Spleen (tissue), 11 donors: ENCODE measurements around the gene MYL2. TPM values are rescaled to one million over a fixed set of nuclear protein-coding genes. Genes with fewer than 3 reads are reported as not detected.

ENCODE experiments used
- DNase-seq: peaks from one replicate; pipeline ENCODE4 v3.0.0-alpha.2; 2020
- H3K27ac ChIP-seq, 8 donors: fragments of 200-600 bp; sonication (generic) in 7 of 8; 1 replicate in 4 of 8; 2 replicates in 4 of 8; pipeline versions ENCODE4 v1.5.0 to v1.8.0; 2016 to 2021; ENCODE audit warnings: inconsistent platforms in 4 of 8, mild to moderate bottlenecking in 4 of 8, moderate library complexity in 1 of 8
- H3K27me3 ChIP-seq, 7 donors: fragments of 200-600 bp; sonication (generic) in 6 of 7; replicated peaks in 1 of 7; 1 replicate in 4 of 7; 2 replicates in 3 of 7; pipeline versions ENCODE4 v1.5.0 to v1.8.0; 2016 to 2021; ENCODE audit warnings: inconsistent platforms in 3 of 7, mild to moderate bottlenecking in 1 of 7
- H3K36me3 ChIP-seq, 6 donors: fragments of 200-600 bp; sonication (generic) in 5 of 6; 1 replicate in 4 of 6; 2 replicates in 2 of 6; pipeline versions ENCODE4 v1.5.0 to v1.8.0; 2016 to 2021; ENCODE audit warnings: inconsistent platforms in 2 of 6
- H3K4me1 ChIP-seq, 6 donors: fragments of 200-600 bp; sonication (generic) in 5 of 6; 1 replicate in 3 of 6; 2 replicates in 3 of 6; pipeline versions ENCODE4 v1.5.0 to v1.8.0; 2016 to 2021; ENCODE audit warnings: inconsistent platforms in 3 of 6
- H3K4me3 ChIP-seq, 8 donors: fragments of 200-600 bp; sonication (generic) in 7 of 8; 1 replicate in 4 of 8; 2 replicates in 4 of 8; pipeline versions ENCODE4 v1.5.0 to v1.8.0; 2016 to 2021; ENCODE audit warnings: inconsistent platforms in 4 of 8, mild to moderate bottlenecking in 4 of 8, moderate library complexity in 2 of 8
- H3K9me3 ChIP-seq, 8 donors: fragments of 200-600 bp; sonication (generic) in 7 of 8; 1 replicate in 4 of 8; 2 replicates in 4 of 8; pipeline versions ENCODE4 v1.5.0 to v1.8.0; 2016 to 2021; ENCODE audit warnings: inconsistent platforms in 4 of 8
- POLR2A ChIP-seq, 3 donors: fragments of 450-650 bp; IDR thresholded peaks; one replicate each; pipeline ENCODE4 v1.5.1; 2017; ENCODE audit warnings: antibody characterized with exemption in 3 of 3, mild to moderate bottlenecking in 1 of 3
- POLR2AphosphoS5 ChIP-seq, 3 donors: sonication (generic); formaldehyde crosslinking; IDR thresholded peaks; one replicate each; pipeline ENCODE4 v1.5.1; 2017; ENCODE audit warnings: antibody characterized with exemption in 3 of 3
- WGBS, 5 donors: extraction: QIAGEN DNeasy Blood & Tissue Kit in 3 of 5; methylation state at CpG; one replicate each; pipeline versions ENCODE4 v1.1.5 to v1.1.7; 2013 to 2018; 5-methylcytosine and 5-hydroxymethylcytosine counted together
- intact Hi-C: fragments of 100-400 bp; cut with DNase I; formaldehyde crosslinking; loops from one replicate; pipeline ENCODE4 v1.15.0; 2023; ENCODE audit warnings: low total_unique reads
- polyA plus RNA-seq, 3 donors: library from polyadenylated mRNA; stranded (reverse); fragments of 200-250 nt; gene quantifications; one replicate each; pipeline ENCODE4 v1.2.1, GENCODE V29; 2013
- total RNA-seq, 7 donors: library from RNA; depleted of rRNA in 3 of 7; stranded (reverse); fragments of >200 nt in 3 of 7; fragmentation: NEBNext Ultra II Directional in 4 of 7; extraction: Animal tissue kit (Norgen Biotek cat#: 25700) in 4 of 7; gene quantifications; one replicate each; pipeline versions ENCODE4 v1.1.0 to v1.2.1, GENCODE V29; 2016 to 2021
- TF ChIP-seq, protein P1 (sequence below), 11 experiments: fragments of 200-600 bp in 7 of 11; fragments of 450-650 bp in 4 of 11; sonication (generic) in 4 of 11; IDR thresholded peaks in 8 of 11; conservative IDR thresholded peaks in 3 of 11; 1 replicate in 7 of 11; 2 replicates in 4 of 11; pipeline versions ENCODE4 v1.4.0 to v1.8.0; 2016 to 2021; ENCODE audit warnings: antibody characterized with exemption in 11 of 11, inconsistent platforms in 4 of 11, mild to moderate bottlenecking in 1 of 11
- donor health status: healthy with polysubstance abuse.
- donor health status: DM: no; HTN: no; CAD: no; lungs with moderate emphysema.
- donor health status: DM: no; HTN: no; CAD: no.
- donor health status: Bipolar disorder and iron deficiency.
- donor health status: healthy.
- donor health status: DM: no; HTN: no; CAD: no.
- donor health status: DM: yes; HTN: yes; CAD: no.

MYL2 gene
- total and polyA plus RNA-seq, 10 donors: 1.2 to 8.5 (median 1.3) TPM; not detected in 7

DNA sequence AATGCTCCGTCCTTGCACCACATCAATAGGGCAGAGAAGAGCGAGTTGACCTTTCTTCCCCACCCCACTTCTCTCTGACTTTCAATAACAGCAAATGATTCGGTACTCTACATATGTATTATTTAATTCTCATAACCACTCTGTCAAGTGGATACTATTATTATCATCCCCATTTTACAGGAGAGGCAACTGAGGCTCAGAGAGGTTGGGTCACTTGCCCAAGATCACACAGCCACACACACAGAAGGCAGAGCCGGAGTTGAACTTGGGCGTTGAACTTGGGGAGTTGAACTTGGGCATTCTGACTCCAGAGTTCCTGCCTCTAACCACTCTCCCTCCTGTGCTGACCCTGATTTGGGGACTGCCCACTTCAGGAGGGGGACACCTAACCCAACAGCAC, 659 bp downstream of the MYL2 start:
- intact Hi-C loops: no loop called here
- Histone ChIP-seq H3K36me3 (no peaks in the 10 kb centered on the region), H3K4me3 (no peak overlapping the region), H3K27me3 (peaks cover 0 to 16% (median 0%) of the 10 kb centered on the region in 7 donors), H3K4me1 (no peaks in the 10 kb centered on the region), H3K9me3 (no peaks in the 10 kb centered on the region), H3K27ac (no peak overlapping the region)
- no peak for DNase-seq
- no peak for TF ChIP-seq POLR2A (IDR thresholded peaks at IDR 0.05)
- TF ChIP-seq, protein P1, sequence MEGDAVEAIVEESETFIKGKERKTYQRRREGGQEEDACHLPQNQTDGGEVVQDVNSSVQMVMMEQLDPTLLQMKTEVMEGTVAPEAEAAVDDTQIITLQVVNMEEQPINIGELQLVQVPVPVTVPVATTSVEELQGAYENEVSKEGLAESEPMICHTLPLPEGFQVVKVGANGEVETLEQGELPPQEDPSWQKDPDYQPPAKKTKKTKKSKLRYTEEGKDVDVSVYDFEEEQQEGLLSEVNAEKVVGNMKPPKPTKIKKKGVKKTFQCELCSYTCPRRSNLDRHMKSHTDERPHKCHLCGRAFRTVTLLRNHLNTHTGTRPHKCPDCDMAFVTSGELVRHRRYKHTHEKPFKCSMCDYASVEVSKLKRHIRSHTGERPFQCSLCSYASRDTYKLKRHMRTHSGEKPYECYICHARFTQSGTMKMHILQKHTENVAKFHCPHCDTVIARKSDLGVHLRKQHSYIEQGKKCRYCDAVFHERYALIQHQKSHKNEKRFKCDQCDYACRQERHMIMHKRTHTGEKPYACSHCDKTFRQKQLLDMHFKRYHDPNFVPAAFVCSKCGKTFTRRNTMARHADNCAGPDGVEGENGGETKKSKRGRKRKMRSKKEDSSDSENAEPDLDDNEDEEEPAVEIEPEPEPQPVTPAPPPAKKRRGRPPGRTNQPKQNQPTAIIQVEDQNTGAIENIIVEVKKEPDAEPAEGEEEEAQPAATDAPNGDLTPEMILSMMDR (IDR thresholded peaks at IDR 0.05 in 8 of 11, conservative IDR thresholded peaks at IDR 0.05 in 3 of 11): no peak
- 87 to 92% (median 89%) methylated on average over 5 of the region's 5 CpGs for WGBS, 5 donors

DNA sequence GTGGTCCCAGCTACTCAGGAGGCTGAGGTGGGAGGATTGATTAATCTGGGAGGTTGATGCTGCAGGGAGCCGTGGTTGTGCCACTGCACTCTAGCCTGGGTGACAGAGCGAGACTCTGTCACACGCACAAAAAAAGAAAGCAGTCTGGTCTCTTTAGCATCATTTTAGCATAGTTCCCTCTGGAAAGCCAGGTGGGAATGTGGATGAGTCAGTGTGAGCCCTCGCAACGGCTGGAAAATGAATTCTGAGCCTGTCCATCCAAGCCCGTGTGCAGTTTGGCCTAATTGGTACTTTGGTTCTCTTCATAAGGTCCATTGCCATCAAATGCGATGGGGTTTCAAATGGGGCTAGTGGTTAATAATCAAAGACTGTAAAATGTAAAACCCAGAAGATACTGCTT, 2.4 kb downstream of the MYL2 start:
- peaks cover 0 to 11% (median 0%) of the 10 kb centered on the region in 7 donors for H3K27me3 ChIP-seq
- no peak for DNase-seq
- no peak overlapping the region for H3K4me3 ChIP-seq
- 84 to 93% (median 92%) methylated on average over 7 of the region's 7 CpGs for WGBS, 5 donors
- no peak overlapping the region for H3K27ac ChIP-seq
- TF ChIP-seq, protein P1 (IDR thresholded peaks at IDR 0.05 in 8 of 11, conservative IDR thresholded peaks at IDR 0.05 in 3 of 11): no peak
- no peak for TF ChIP-seq POLR2AphosphoS5 (IDR thresholded peaks at IDR 0.05)
- TF ChIP-seq POLR2A (IDR thresholded peaks at IDR 0.05): no peak
- no peaks in the 10 kb centered on the region for H3K36me3 ChIP-seq
- intact Hi-C loops: no loop called here
- H3K9me3 ChIP-seq: no peaks in the 10 kb centered on the region
- peaks cover 0 to 13% (median 4%) of the 10 kb centered on the region in 6 donors for H3K4me1 ChIP-seq

DNA sequence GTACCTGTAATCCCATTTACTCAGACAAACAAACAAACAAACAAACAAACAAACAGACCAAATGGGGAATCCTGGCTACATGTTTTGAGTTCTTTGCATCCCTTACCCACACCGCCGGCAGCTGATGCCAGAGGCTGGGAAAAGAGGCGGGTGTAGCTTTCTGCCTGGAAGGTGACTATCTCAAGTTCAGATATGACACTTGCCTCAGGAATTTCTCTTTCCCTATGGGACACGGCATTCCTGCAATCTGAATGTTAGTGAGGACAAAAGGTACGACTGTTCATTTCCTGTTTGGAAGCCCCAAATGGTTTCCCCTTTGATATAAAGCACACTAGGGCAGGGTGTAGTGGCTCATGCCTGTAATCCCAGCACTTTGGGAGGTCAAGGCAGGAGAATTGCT, 2.9 kb downstream of the MYL2 start:
- Histone ChIP-seq H3K27me3 (peaks cover 0 to 11% (median 0%) of the 10 kb centered on the region in 7 donors), H3K4me3 (no peak overlapping the region), H3K36me3 (no peaks in the 10 kb centered on the region), H3K27ac (no peak overlapping the region), H3K9me3 (no peaks in the 10 kb centered on the region), H3K4me1 (peaks cover 0 to 18% (median 6%) of the 10 kb centered on the region in 6 donors)
- intact Hi-C loops: no loop called here
- 63 to 70% (median 63%) methylated on average over 5 of the region's 5 CpGs for WGBS, 5 donors
- no peak for DNase-seq
- TF ChIP-seq, protein P1 (IDR thresholded peaks at IDR 0.05 in 8 of 11, conservative IDR thresholded peaks at IDR 0.05 in 3 of 11): no peak
- TF ChIP-seq POLR2A (IDR thresholded peaks at IDR 0.05): no peak
- no peak for TF ChIP-seq POLR2AphosphoS5 (IDR thresholded peaks at IDR 0.05)

DNA sequence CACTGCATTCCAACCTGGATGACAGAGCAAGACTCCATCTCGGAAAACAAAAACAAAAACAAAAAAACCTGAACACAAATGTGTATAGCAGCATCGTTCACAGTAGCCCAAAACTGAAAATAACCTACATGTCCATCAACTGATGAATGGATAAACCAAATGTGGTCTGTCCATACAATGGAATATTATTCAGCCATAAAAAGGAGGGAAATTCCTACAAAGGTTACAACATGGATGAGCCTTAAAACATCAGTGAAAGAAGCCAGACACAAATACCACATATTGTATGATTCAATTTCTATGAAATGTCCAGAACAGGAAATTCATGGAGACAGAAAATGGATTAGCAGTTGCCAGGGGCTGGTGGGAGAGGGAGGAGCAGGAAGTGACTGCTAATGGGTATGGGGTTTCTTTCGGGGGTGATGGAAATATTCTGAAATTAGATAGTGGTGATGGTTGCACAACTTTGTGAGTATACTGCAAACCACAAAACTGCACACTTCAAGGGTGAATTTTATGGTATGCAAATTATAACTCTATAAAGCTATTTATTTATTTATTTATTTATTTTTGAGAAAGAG, 4.0 kb downstream of the MYL2 start:
- 61 to 78% (median 66%) methylated on average over 3 of the region's 3 CpGs for WGBS, 5 donors
- Histone ChIP-seq H3K27me3 (peaks cover 0 to 11% (median 0%) of the 10 kb centered on the region in 7 donors), H3K4me1 (peaks cover 0 to 21% (median 10%) of the 10 kb centered on the region in 6 donors), H3K9me3 (no peaks in the 10 kb centered on the region), H3K27ac (no peak overlapping the region), H3K36me3 (no peaks in the 10 kb centered on the region), H3K4me3 (no peak overlapping the region)
- intact Hi-C loops: no loop called here
- TF ChIP-seq, protein P1 (IDR thresholded peaks at IDR 0.05 in 8 of 11, conservative IDR thresholded peaks at IDR 0.05 in 3 of 11): no peak
- no peak for TF ChIP-seq POLR2AphosphoS5 (IDR thresholded peaks at IDR 0.05)
- no peak for TF ChIP-seq POLR2A (IDR thresholded peaks at IDR 0.05)
- DNase-seq: no peak
